Endodermal cell (in vitro differentiated cells): Measurements from ENCODE around the gene RGS7. TPM values are rescaled to one million over a fixed set of nuclear protein-coding genes. Genes with fewer than 3 reads are reported as not detected.

Source experiments
- DNase-seq: peaks from one replicate; pipeline ENCODE4 v3.0.0-alpha.2; 2017
- H3K27ac ChIP-seq: 2 replicates; pipeline ENCODE4 v1.5.1; 2013; ENCODE audit warnings: mild to moderate bottlenecking, low read depth, low read length, moderate library complexity
- H3K27me3 ChIP-seq: 2 replicates; pipeline ENCODE4 v1.6.1; 2013; ENCODE audit warnings: mild to moderate bottlenecking, low read length, moderate library complexity; ENCODE audit not compliant: insufficient read depth, control insufficient read depth, poor library complexity, severe bottlenecking
- H3K36me3 ChIP-seq: 2 replicates; pipeline ENCODE4 v1.7.0; 2013; ENCODE audit warnings: mild to moderate bottlenecking, low read length, moderate library complexity; ENCODE audit not compliant: control insufficient read depth, insufficient read depth
- H3K4me1 ChIP-seq: one replicate; pipeline ENCODE4 v1.7.0; 2013; ENCODE audit warnings: low read length; ENCODE audit not compliant: control insufficient read depth, insufficient read depth
- H3K4me3 ChIP-seq: 2 replicates; pipeline ENCODE4 v1.5.1; 2013; ENCODE audit warnings: mild to moderate bottlenecking, low read length, moderate library complexity
- H3K9ac ChIP-seq: 2 replicates; pipeline ENCODE4 v1.6.1; 2013; ENCODE audit warnings: mild to moderate bottlenecking, low read length, moderate library complexity; ENCODE audit not compliant: poor library complexity, severe bottlenecking; ENCODE audit errors: extremely low read depth
- H3K9me3 ChIP-seq: 2 replicates; pipeline ENCODE4 v1.6.1; 2013; ENCODE audit warnings: mild to moderate bottlenecking, low read length, moderate library complexity; ENCODE audit not compliant: control insufficient read depth
- H3K27ac Mint-ChIP-seq: 2 replicates; pipeline ENCODE4 v1.8.0; 2020; ENCODE audit warnings: mixed read lengths
- H3K27me3 Mint-ChIP-seq: 2 replicates; pipeline ENCODE4 v1.8.0; 2021; ENCODE audit warnings: mild to moderate bottlenecking, mixed read lengths; ENCODE audit not compliant: insufficient read depth
- H3K36me3 Mint-ChIP-seq: 2 replicates; pipeline ENCODE4 v1.8.0; 2020; ENCODE audit warnings: low read depth, mixed read lengths
- H3K4me1 Mint-ChIP-seq: 2 replicates; pipeline ENCODE4 v1.8.0; 2020; ENCODE audit warnings: mixed read lengths
- H3K4me3 Mint-ChIP-seq: 2 replicates; pipeline ENCODE4 v1.8.0; 2020; ENCODE audit warnings: mild to moderate bottlenecking, moderate library complexity, mixed read lengths
- H3K9me3 Mint-ChIP-seq: 2 replicates; pipeline ENCODE4 v1.8.0; 2020; ENCODE audit warnings: mild to moderate bottlenecking, mixed read lengths
- WGBS, 2 experiments: methylation state at CpG; one replicate each; pipeline versions ENCODE4 v1.1.5 to v1.1.7; 2013; ENCODE audit warnings: missing lambda C conversion rate in 2 of 2, mixed read lengths in 1 of 2; ENCODE audit not compliant: insufficient coverage in 1 of 2, insufficient read length in 1 of 2; 5-methylcytosine and 5-hydroxymethylcytosine counted together
- total RNA-seq, 2 donors: library from RNA; stranded (reverse); fragmentation: NEBNext Ultra II Directional in 1 of 2; extraction: Animal tissue kit (Norgen Biotek cat#: 25700) in 1 of 2; gene quantifications; 2 replicates in 1 of 2; 3 replicates in 1 of 2; pipeline ENCODE4 v1.2.1, GENCODE V29; 2021
- TF ChIP-seq, protein P1 (sequence below): fragments of 200-600 bp; sonication (generic); conservative IDR thresholded peaks from 2 replicates; pipeline ENCODE4 v1.5.0; 2021; ENCODE audit warnings: antibody characterized with exemption, mild to moderate bottlenecking

The RGS7 gene
- total RNA-seq, 2 donors from 2014 or later, result 1.0 to 1.1 TPM

GRCh38 chr1:240914506-240914905 lies 442.5 kb downstream of the RGS7 start:
- DNase-seq, result no peak
- H3K9me3 Mint-ChIP-seq, result no peaks in the 10 kb centered on the region
- H3K27ac Mint-ChIP-seq, result no peak overlapping the region
- Histone ChIP-seq H3K27ac (no peak overlapping the region), H3K36me3 (no peaks in the 10 kb centered on the region), H3K9me3 (no peaks in the 10 kb centered on the region), H3K4me3 (no peak overlapping the region), H3K27me3 (no peaks in the 10 kb centered on the region), H3K4me1 (no peaks in the 10 kb centered on the region), H3K9ac (no peak overlapping the region)
- 92% methylated on average over 1 of the region's 1 CpG; no CpG with 5 or more reads in 1 of the 2 experiments for WGBS, 2 experiments
- peaks cover 3% of the 10 kb centered on the region for H3K4me1 Mint-ChIP-seq
- H3K4me3 Mint-ChIP-seq, result no peak overlapping the region
- H3K27me3 Mint-ChIP-seq, result no peaks in the 10 kb centered on the region
- H3K36me3 Mint-ChIP-seq, result no peaks in the 10 kb centered on the region
- TF ChIP-seq, protein P1, sequence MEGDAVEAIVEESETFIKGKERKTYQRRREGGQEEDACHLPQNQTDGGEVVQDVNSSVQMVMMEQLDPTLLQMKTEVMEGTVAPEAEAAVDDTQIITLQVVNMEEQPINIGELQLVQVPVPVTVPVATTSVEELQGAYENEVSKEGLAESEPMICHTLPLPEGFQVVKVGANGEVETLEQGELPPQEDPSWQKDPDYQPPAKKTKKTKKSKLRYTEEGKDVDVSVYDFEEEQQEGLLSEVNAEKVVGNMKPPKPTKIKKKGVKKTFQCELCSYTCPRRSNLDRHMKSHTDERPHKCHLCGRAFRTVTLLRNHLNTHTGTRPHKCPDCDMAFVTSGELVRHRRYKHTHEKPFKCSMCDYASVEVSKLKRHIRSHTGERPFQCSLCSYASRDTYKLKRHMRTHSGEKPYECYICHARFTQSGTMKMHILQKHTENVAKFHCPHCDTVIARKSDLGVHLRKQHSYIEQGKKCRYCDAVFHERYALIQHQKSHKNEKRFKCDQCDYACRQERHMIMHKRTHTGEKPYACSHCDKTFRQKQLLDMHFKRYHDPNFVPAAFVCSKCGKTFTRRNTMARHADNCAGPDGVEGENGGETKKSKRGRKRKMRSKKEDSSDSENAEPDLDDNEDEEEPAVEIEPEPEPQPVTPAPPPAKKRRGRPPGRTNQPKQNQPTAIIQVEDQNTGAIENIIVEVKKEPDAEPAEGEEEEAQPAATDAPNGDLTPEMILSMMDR, result no peak

DNA sequence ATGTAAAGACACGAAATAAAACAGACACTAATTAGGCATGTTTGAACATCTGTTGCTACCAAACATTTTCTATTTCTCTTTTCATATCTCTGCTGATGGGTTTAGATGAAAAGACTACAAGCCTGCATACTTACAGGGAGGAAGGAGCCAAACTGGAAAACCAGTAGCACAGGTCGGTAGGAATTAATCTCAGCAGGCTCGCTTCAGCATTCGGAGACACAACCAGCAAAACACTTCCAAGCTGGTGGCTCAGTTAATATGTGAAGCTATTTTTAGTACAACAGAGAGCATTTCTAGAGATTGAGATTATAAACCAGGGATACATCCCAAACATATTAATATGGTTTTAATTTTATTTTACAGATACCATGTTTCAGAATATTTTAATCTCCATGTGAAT lies 444.2 kb downstream of the RGS7 start:
- Mint-ChIP-seq H3K4me3 (no peak overlapping the region), H3K27me3 (no peaks in the 10 kb centered on the region), H3K9me3 (no peaks in the 10 kb centered on the region), H3K27ac (no peak overlapping the region), H3K4me1 (peaks cover 3% of the 10 kb centered on the region), H3K36me3 (no peaks in the 10 kb centered on the region)
- WGBS, 2 experiments, result 79 to 91% methylated on average over 2 to 3 of the region's 4 CpGs
- Histone ChIP-seq H3K27ac (no peak overlapping the region), H3K4me3 (no peak overlapping the region), H3K9me3 (no peaks in the 10 kb centered on the region), H3K9ac (no peak overlapping the region), H3K36me3 (no peaks in the 10 kb centered on the region), H3K27me3 (no peaks in the 10 kb centered on the region), H3K4me1 (no peaks in the 10 kb centered on the region)
- DNase-seq, result no peak
- TF ChIP-seq, protein P1, result no peak

GRCh38 chr1:240909701-240910457 lies 447.1 kb downstream of the RGS7 start:
- 90 to 95% methylated on average over 7 to 12 of the region's 12 CpGs for WGBS, 2 experiments
- no peaks in the 10 kb centered on the region for H3K4me1 Mint-ChIP-seq
- Histone ChIP-seq H3K9ac (no peak overlapping the region), H3K9me3 (no peaks in the 10 kb centered on the region), H3K27me3 (no peaks in the 10 kb centered on the region), H3K27ac (no peak overlapping the region), H3K4me1 (no peaks in the 10 kb centered on the region), H3K36me3 (no peaks in the 10 kb centered on the region), H3K4me3 (no peak overlapping the region)
- H3K4me3 Mint-ChIP-seq, result no peak overlapping the region
- TF ChIP-seq, protein P1, result no peak
- no peaks in the 10 kb centered on the region for H3K9me3 Mint-ChIP-seq
- H3K27me3 Mint-ChIP-seq, result no peaks in the 10 kb centered on the region
- H3K36me3 Mint-ChIP-seq, result no peaks in the 10 kb centered on the region
- DNase-seq, result no peak
- no peak overlapping the region for H3K27ac Mint-ChIP-seq
